Activated CD4-positive, alpha-beta T cell treated with anti-CD3 and anti-CD28 coated beads, Interleukin-2, amount 50 U/mL, for 24 hours (primary cell): ENCODE measurements around the gene UBE2L5.
"Not testable (repeated sequence)": the region's sequence is repeated elsewhere in the genome, so short reads cannot be mapped to it uniquely, and the experiment has no call there.

Source experiments
- DNase-seq, 2 donors: peaks; one replicate each; pipeline ENCODE4 v3.0.0-alpha.2; 2020; ENCODE audit warnings: low read depth in 1 of 2, low spot score in 1 of 2

Gene UBE2L5

GRCh38 chr13:30437177-30437576 is 14.9 kb downstream of the UBE2L5 start:
- no peak for DNase-seq

- DNase-seq: no peak
Observed at GRCh38 chr13:30438286-30438685, 16.0 kb downstream of the UBE2L5 start.

GRCh38 chr13:30440910-30441703 is 18.8 kb downstream of the UBE2L5 start:
- DNase-seq: no peak

GRCh38 chr13:30442926-30443325 is 20.6 kb downstream of the UBE2L5 start:
- DNase-seq: no peak

GRCh38 chr13:30443491-30443890 is 21.2 kb downstream of the UBE2L5 start:
- DNase-seq: not testable (repeated sequence)

GRCh38 chr13:30443957-30444404 is 21.7 kb downstream of the UBE2L5 start:
- no peak for DNase-seq

GRCh38 chr13:30446126-30446500 is 23.8 kb downstream of the UBE2L5 start:
- DNase-seq: no peak

GRCh38 chr13:30448441-30448840 is 26.1 kb downstream of the UBE2L5 start:
- DNase-seq: no peak

- no peak for DNase-seq
Observed at GRCh38 chr13:30450066-30450465, 27.8 kb downstream of the UBE2L5 start.

GRCh38 chr13:30451476-30451875 is 29.2 kb downstream of the UBE2L5 start:
- not testable (repeated sequence) for DNase-seq

GRCh38 chr13:30453727-30454126 is 31.4 kb downstream of the UBE2L5 start:
- no peak for DNase-seq

- DNase-seq: no peak
Observed at GRCh38 chr13:30454991-30455390, 32.7 kb downstream of the UBE2L5 start.

- no peak for DNase-seq
Observed at GRCh38 chr13:30456290-30456689, 34.0 kb downstream of the UBE2L5 start.

- DNase-seq: no peak
Observed at GRCh38 chr13:30457306-30457891, 35.1 kb downstream of the UBE2L5 start.

GRCh38 chr13:30461279-30462066 is 39.2 kb downstream of the UBE2L5 start:
- DNase-seq: not testable (repeated sequence)

- peak; percentile 62 for DNase-seq
Observed at GRCh38 chr13:30463787-30464495, 41.6 kb downstream of the UBE2L5 start.

GRCh38 chr13:30464496-30465342 is 42.4 kb downstream of the UBE2L5 start:
- peak; percentile 59 to 60 for DNase-seq

- no peak for DNase-seq
Observed at GRCh38 chr13:30465343-30465592, 43.0 kb downstream of the UBE2L5 start.

GRCh38 chr13:30465593-30466357 is 43.5 kb downstream of the UBE2L5 start, which contains the start of gene HMGB1:
HMGB1 (minus strand) TSS chr13:30465936; CDS start chr13:30463680, 2,256 bp downstream.
- peak; percentile 83 to 99 for DNase-seq

GRCh38 chr13:30466358-30466714 is 44.0 kb downstream of the UBE2L5 start:
- DNase-seq: no peak
